HepG2 (cell line): ENCODE data around the gene RPE. TPM values are rescaled to one million over a fixed set of nuclear protein-coding genes. Genes with fewer than 3 reads are reported as not detected.
A peak's percentile ranks its signal among the peaks of the same experiment; 100 is the strongest.

ENCODE experiments used
- AGO1 ChIP-seq: fragments of 200-400 bp; formaldehyde crosslinking; IDR thresholded peaks from 2 replicates; pipeline ENCODE4 v1.6.1; 2017; ENCODE audit warnings: mild to moderate bottlenecking, low read depth, low read length, moderate library complexity; ENCODE audit not compliant: poor library complexity, severe bottlenecking
- CEBPB ChIP-seq: IDR thresholded peaks from 2 replicates; pipeline ENCODE4 v1.6.1; 2011; ENCODE audit warnings: low read depth, low read length, improper control_type of control experiment, borderline replicate concordance
- CREM ChIP-seq, 2 experiments: sonication (generic) in 1 of 2; formaldehyde crosslinking in 1 of 2; IDR thresholded peaks; 2 replicates each; pipeline versions ENCODE4 v1.4.0 to v1.6.1; 2016 to 2020; ENCODE audit warnings: antibody characterized with exemption in 1 of 2, mild to moderate bottlenecking in 1 of 2, missing genetic modification reagents in 1 of 2
- ERF ChIP-seq: IDR thresholded peaks from 2 replicates; pipeline ENCODE4 v1.6.1; 2018; ENCODE audit warnings: missing biosample characterization, missing genetic modification reagents
- GLI4 ChIP-seq: sonication (generic); formaldehyde crosslinking; IDR thresholded peaks from 2 replicates; pipeline ENCODE4 v1.5.1; 2020; ENCODE audit warnings: missing genetic modification reagents, mild to moderate bottlenecking, moderate library complexity, borderline replicate concordance
- HOXD1 ChIP-seq: sonication (generic); formaldehyde crosslinking; IDR thresholded peaks from 2 replicates; pipeline ENCODE4 v1.5.0; 2020; ENCODE audit warnings: missing genetic modification reagents
- KLF6 ChIP-seq: IDR thresholded peaks from 2 replicates; pipeline ENCODE4 v1.8.0; 2016; ENCODE audit warnings: missing biosample characterization, missing genetic modification reagents
- MXD4 ChIP-seq: IDR thresholded peaks from 2 replicates; pipeline ENCODE4 v1.6.1; 2016; ENCODE audit warnings: mild to moderate bottlenecking, missing biosample characterization, missing genetic modification reagents
- NONO ChIP-seq, 2 experiments: fragments of 450-650 bp in 1 of 2; sonication (generic) in 1 of 2; formaldehyde crosslinking in 1 of 2; IDR thresholded peaks in 1 of 2; conservative IDR thresholded peaks in 1 of 2; 2 replicates each; pipeline versions ENCODE4 v1.6.1 to v1.8.0; 2017 to 2022; ENCODE audit warnings: mild to moderate bottlenecking in 1 of 2, missing genetic modification reagents in 1 of 2, moderate library complexity in 1 of 2
- POLR2A ChIP-seq, 2 experiments: IDR thresholded peaks; 2 replicates each; pipeline ENCODE4 v1.6.1; 2011; ENCODE audit warnings: low read depth in 2 of 2, low read length in 2 of 2, mild to moderate bottlenecking in 1 of 2, moderate library complexity in 1 of 2; ENCODE audit not compliant: insufficient read depth in 1 of 2
- SCMH1 ChIP-seq: sonication (generic); formaldehyde crosslinking; IDR thresholded peaks from 2 replicates; pipeline ENCODE4 v1.9.0; 2021; ENCODE audit warnings: missing genetic modification reagents, mild to moderate bottlenecking, borderline replicate concordance
- SMAD1 ChIP-seq: sonication (generic); formaldehyde crosslinking; IDR thresholded peaks from 2 replicates; pipeline ENCODE4 v1.4.0; 2020; ENCODE audit warnings: missing genetic modification reagents, low read depth, mild to moderate bottlenecking, borderline replicate concordance
- THYN1 ChIP-seq: sonication (generic); formaldehyde crosslinking; IDR thresholded peaks from 2 replicates; pipeline ENCODE4 v1.8.1; 2023; ENCODE audit warnings: low read depth, mild to moderate bottlenecking, moderate library complexity, missing genetic modification reagents, borderline replicate concordance
- XBP1 ChIP-seq: sonication (generic); formaldehyde crosslinking; IDR thresholded peaks from 2 replicates; pipeline ENCODE4 v1.5.0; 2020; ENCODE audit warnings: missing genetic modification reagents
- ZFP41 ChIP-seq: sonication (generic); formaldehyde crosslinking; IDR thresholded peaks from 2 replicates; pipeline ENCODE4 v1.4.0; 2020; ENCODE audit warnings: mild to moderate bottlenecking, missing genetic modification reagents, borderline replicate concordance
- ZIK1 ChIP-seq: sonication (generic); formaldehyde crosslinking; IDR thresholded peaks from 2 replicates; pipeline ENCODE4 v1.5.0; 2020; ENCODE audit warnings: mild to moderate bottlenecking, low read depth, missing genetic modification reagents, borderline replicate concordance
- ZNF12 ChIP-seq: sonication (generic); formaldehyde crosslinking; IDR thresholded peaks from 2 replicates; pipeline ENCODE4 v1.5.0; 2020; ENCODE audit warnings: missing genetic modification reagents
- ZNF136 ChIP-seq: sonication (generic); formaldehyde crosslinking; IDR thresholded peaks from 2 replicates; pipeline ENCODE4 v1.8.1; 2022; ENCODE audit warnings: low read depth, mild to moderate bottlenecking, moderate library complexity, missing genetic modification reagents
- ZNF7 ChIP-seq: IDR thresholded peaks from 2 replicates; pipeline ENCODE4 v1.6.1; 2016; ENCODE audit warnings: missing biosample characterization, missing genetic modification reagents
- ZNF749 ChIP-seq: sonication (generic); formaldehyde crosslinking; IDR thresholded peaks from 2 replicates; pipeline ENCODE4 v1.8.0; 2022; ENCODE audit warnings: mild to moderate bottlenecking, missing genetic modification reagents, moderate library complexity, borderline replicate concordance
- ZNF788 ChIP-seq: sonication (generic); formaldehyde crosslinking; IDR thresholded peaks from 2 replicates; pipeline ENCODE4 v1.5.0; 2020; ENCODE audit warnings: mild to moderate bottlenecking, missing genetic modification reagents, borderline replicate concordance
- polyA plus RNA-seq, 8 experiments: library from polyadenylated mRNA; depleted of rRNA in 3 of 8; stranded (reverse) in 7 of 8; unstranded in 1 of 8; fragments of >200 nt; fragmentation: Illumina TruSeq in 4 of 8; extraction: Trizol in 4 of 8; gene quantifications; 2 replicates each; pipeline versions ENCODE4 v1.2.1 to v1.2.3, GENCODE V29; 2011 to 2016; ENCODE audit warnings: low read depth in 4 of 8, missing spikeins in 1 of 8, mixed read lengths in 1 of 8; ENCODE audit not compliant: insufficient read depth in 1 of 8
- total RNA-seq, 5 experiments: library from RNA; depleted of rRNA; stranded (reverse); fragments of >200 nt; fragmentation: Illumina TruSeq; extraction: Trizol; gene quantifications; 2 replicates each; pipeline ENCODE4 v1.2.3, GENCODE V29; 2016; ENCODE audit warnings: low read depth in 1 of 5
- TF ChIP-seq, protein P1 (sequence below): sonication (generic); formaldehyde crosslinking; IDR thresholded peaks from 2 replicates; pipeline ENCODE4 v1.4.0; 2020; ENCODE audit warnings: missing genetic modification reagents
- TF ChIP-seq, protein P2 (sequence below), 2 experiments: sonication (generic) in 1 of 2; formaldehyde crosslinking in 1 of 2; IDR thresholded peaks; 2 replicates each; pipeline versions ENCODE4 v1.4.0 to v1.6.1; 2018 to 2020; ENCODE audit warnings: missing genetic modification reagents in 2 of 2, borderline replicate concordance in 1 of 2, low read depth in 1 of 2, mild to moderate bottlenecking in 1 of 2, missing biosample characterization in 1 of 2

RPE gene
- total and polyA plus RNA-seq, 2 of the 13 experiments (the other 11 are each of a cell fraction or from before 2014, with no cell fraction given), result 72.3 to 107 TPM

DNA sequence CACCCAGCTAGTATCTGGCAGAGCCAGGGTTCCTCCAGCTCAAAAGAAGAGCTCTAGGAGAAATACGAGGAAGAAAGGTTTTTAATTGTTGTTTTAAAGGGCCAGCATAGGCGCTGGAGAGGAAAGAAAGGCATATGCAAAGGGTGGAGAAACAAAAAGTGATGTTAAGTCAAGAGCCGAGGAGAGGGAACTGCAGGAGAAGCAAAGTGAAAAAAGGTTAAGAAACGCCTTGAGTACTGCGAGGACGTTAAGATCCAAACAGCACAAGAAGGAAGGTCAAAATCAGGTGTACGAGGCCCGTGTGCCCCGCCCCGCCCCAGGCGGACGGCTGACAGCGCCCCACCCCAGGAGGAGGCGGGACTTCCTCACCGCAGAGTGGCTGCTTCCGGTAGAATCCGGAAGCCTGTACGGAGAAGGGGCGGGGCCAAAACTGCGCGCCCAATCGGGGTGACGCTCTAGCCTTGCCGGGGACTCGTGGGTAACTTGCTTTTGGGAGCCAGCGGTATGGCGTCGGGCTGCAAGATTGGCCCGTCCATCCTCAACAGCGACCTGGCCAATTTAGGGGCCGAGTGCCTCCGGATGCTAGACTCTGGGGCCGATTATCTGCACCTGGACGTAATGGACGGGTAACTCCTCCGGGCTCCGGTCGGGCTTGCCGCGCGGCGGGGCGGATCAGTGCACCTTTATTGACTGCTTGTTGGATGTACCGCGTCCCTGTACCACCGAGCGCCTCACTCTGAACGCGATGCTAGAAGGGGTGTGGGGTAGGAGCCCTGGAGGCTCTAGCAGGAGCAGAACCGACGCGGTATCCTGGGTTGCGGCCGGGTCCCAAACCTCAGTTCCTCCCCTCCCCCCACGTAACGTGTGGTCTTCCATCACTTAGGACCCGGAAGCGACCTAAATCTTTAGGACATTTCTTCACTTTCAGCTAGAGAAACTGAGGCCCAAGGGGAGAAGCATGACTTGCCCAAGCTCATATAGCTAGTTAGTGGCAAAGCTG, at the start of gene RPE (continued):
- TF ChIP-seq CREM (IDR thresholded peaks at IDR 0.05), result peak; percentile 73; the same call in 1 of the 2 replicates
- TF ChIP-seq CREM (CRISPR knock-in tag; IDR thresholded peaks at IDR 0.05), result no peak
- peak; percentile 77 to 92 for TF ChIP-seq POLR2A (IDR thresholded peaks at IDR 0.05; ENCODE audit: insufficient read depth in 1 of 2, low read depth in 2 of 2, low read length in 2 of 2)
- peak; percentile 69 for TF ChIP-seq ERF (CRISPR knock-in tag)
- no peak for TF ChIP-seq THYN1 (CRISPR knock-in tag)
- TF ChIP-seq HOXD1, result peak; percentile 78
- TF ChIP-seq, protein P1, sequence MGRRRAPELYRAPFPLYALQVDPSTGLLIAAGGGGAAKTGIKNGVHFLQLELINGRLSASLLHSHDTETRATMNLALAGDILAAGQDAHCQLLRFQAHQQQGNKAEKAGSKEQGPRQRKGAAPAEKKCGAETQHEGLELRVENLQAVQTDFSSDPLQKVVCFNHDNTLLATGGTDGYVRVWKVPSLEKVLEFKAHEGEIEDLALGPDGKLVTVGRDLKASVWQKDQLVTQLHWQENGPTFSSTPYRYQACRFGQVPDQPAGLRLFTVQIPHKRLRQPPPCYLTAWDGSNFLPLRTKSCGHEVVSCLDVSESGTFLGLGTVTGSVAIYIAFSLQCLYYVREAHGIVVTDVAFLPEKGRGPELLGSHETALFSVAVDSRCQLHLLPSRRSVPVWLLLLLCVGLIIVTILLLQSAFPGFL (CRISPR knock-in tag), result 0 out of 2 replicates have a peak, but pooled peaks have one; percentile 74
- TF ChIP-seq SMAD1 (CRISPR knock-in tag), result peak; percentile 43; the same call in 1 of the 2 replicates
- TF ChIP-seq GLI4 (CRISPR knock-in tag), result peak; percentile 73; the same call in 1 of the 2 replicates
- TF ChIP-seq, protein P2, sequence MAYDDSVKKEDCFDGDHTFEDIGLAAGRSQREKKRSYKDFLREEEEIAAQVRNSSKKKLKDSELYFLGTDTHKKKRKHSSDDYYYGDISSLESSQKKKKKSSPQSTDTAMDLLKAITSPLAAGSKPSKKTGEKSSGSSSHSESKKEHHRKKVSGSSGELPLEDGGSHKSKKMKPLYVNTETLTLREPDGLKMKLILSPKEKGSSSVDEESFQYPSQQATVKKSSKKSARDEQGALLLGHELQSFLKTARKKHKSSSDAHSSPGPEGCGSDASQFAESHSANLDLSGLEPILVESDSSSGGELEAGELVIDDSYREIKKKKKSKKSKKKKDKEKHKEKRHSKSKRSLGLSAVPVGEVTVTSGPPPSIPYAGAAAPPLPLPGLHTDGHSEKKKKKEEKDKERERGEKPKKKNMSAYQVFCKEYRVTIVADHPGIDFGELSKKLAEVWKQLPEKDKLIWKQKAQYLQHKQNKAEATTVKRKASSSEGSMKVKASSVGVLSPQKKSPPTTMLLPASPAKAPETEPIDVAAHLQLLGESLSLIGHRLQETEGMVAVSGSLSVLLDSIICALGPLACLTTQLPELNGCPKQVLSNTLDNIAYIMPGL (CRISPR knock-in tag; IDR thresholded peaks at IDR 0.05; ENCODE audit: borderline replicate concordance in 1 of 2, low read depth in 1 of 2), result peak; percentile 59 to 80; a peak in 3 of 4 replicates
- TF ChIP-seq ZNF7 (CRISPR knock-in tag), result no peak
- no peak for TF ChIP-seq NONO (IDR thresholded peaks at IDR 0.05)
- peak; percentile 81; the same call in 1 of the 2 replicates for TF ChIP-seq NONO (CRISPR knock-in tag; conservative IDR thresholded peaks at IDR 0.05)
- peak; percentile 80; the same call in 1 of the 2 replicates for TF ChIP-seq ZNF788 (CRISPR knock-in tag)
- no peak for TF ChIP-seq ZNF136 (CRISPR knock-in tag)
- TF ChIP-seq ZNF12 (CRISPR knock-in tag), result peak; percentile 48; the same call in 1 of the 2 replicates
- TF ChIP-seq ZIK1, result no peak; the same call in 1 of the 2 replicates
- TF ChIP-seq SCMH1, result no peak
- peak; percentile 45 for TF ChIP-seq AGO1
- no peak for TF ChIP-seq CEBPB
- no peak for TF ChIP-seq KLF6
- TF ChIP-seq MXD4, result peak; percentile 88; the same call in 1 of the 2 replicates
- TF ChIP-seq ZNF749, result peak; percentile 56; the same call in 1 of the 2 replicates
- TF ChIP-seq XBP1 (CRISPR knock-in tag), result no peak
- no peak for TF ChIP-seq ZFP41 (CRISPR knock-in tag)
